Heart left ventricle (tissue), 16 donors: ENCODE results near the gene APOE. TPM values are rescaled to one million over a fixed set of nuclear protein-coding genes. Genes with fewer than 3 reads are reported as not detected.
"Not testable (repeated sequence)": the region's sequence is repeated elsewhere in the genome, so short reads cannot be mapped to it uniquely, and the experiment has no call there.

Experiments
- ATAC-seq, 4 donors: fragments of 200-7000 bp; cut with Tn5 transposase; one replicate each; pipeline ENCODE4 v1.9.1; 2020 to 2022; ENCODE audit warnings: moderate library complexity in 4 of 4, mild to moderate bottlenecking in 3 of 4, moderate number of reproducible peaks in 1 of 4
- DNase-seq, 5 donors: peaks; one replicate each; pipeline ENCODE4 v3.0.0-alpha.2; 2020
- H3K27ac ChIP-seq, 12 donors: fragments of 200-600 bp; sonication (generic) in 4 of 12; one replicate each; pipeline versions ENCODE4 v1.5.0 to v1.8.0; 2016 to 2022; ENCODE audit warnings: mild to moderate bottlenecking in 2 of 12
- H3K27me3 ChIP-seq, 9 donors: fragments of 200-600 bp; sonication (generic) in 2 of 9; one replicate each; pipeline versions ENCODE4 v1.5.1 to v1.8.0; 2016 to 2022; ENCODE audit warnings: mild to moderate bottlenecking in 3 of 9
- H3K36me3 ChIP-seq, 9 donors: fragments of 200-600 bp; sonication (generic) in 2 of 9; one replicate each; pipeline versions ENCODE4 v1.5.0 to v1.8.0; 2018 to 2022; ENCODE audit warnings: mild to moderate bottlenecking in 2 of 9
- H3K4me1 ChIP-seq, 12 donors: fragments of 200-600 bp; sonication (generic) in 4 of 12; one replicate each; pipeline versions ENCODE4 v1.5.0 to v1.8.0; 2016 to 2022; ENCODE audit warnings: mild to moderate bottlenecking in 3 of 12
- H3K4me3 ChIP-seq, 12 donors: fragments of 200-600 bp; sonication (generic) in 4 of 12; one replicate each; pipeline versions ENCODE4 v1.5.0 to v1.8.0; 2017 to 2022; ENCODE audit warnings: mild to moderate bottlenecking in 9 of 12, moderate library complexity in 4 of 12
- H3K9me3 ChIP-seq, 12 donors: fragments of 200-600 bp; sonication (generic) in 4 of 12; one replicate each; pipeline versions ENCODE4 v1.5.0 to v1.8.0; 2016 to 2022; ENCODE audit warnings: mild to moderate bottlenecking in 1 of 12
- CTCF ChIP-seq, 12 donors: fragments of 200-600 bp; sonication (generic) in 4 of 12; IDR thresholded peaks; one replicate each; pipeline versions ENCODE4 v1.5.0 to v1.8.0; 2018 to 2022; ENCODE audit warnings: antibody characterized with exemption in 12 of 12, mild to moderate bottlenecking in 5 of 12
- POLR2A ChIP-seq, 2 donors: fragments of 450-650 bp; IDR thresholded peaks; one replicate each; pipeline ENCODE4 v1.6.1; 2017; ENCODE audit warnings: antibody characterized with exemption in 2 of 2, mild to moderate bottlenecking in 2 of 2, moderate library complexity in 2 of 2
- WGBS, 4 donors: extraction: QIAGEN DNeasy Blood & Tissue Kit in 2 of 4; methylation state at CpG; one replicate each; pipeline versions ENCODE4 v1.1.5 to v1.1.7; 2013 to 2018; 5-methylcytosine and 5-hydroxymethylcytosine counted together
- intact Hi-C, 10 donors: fragments of 100-400 bp; cut with DNase I; formaldehyde crosslinking; loops; one replicate each; pipeline versions ENCODE4 v1.11.1 to v1.14.2; 2022
- polyA plus RNA-seq, 2 donors: library from polyadenylated mRNA; stranded (reverse); fragments of 200-250 nt; gene quantifications; one replicate each; pipeline ENCODE4 v1.2.3, GENCODE V29; 2013
- total RNA-seq, 9 donors: library from RNA; depleted of rRNA in 2 of 9; stranded (reverse); fragments of >200 nt in 2 of 9; fragmentation: NEBNext Ultra II Directional in 3 of 9; extraction: Animal tissue kit (Norgen Biotek cat#: 25700) in 3 of 9; gene quantifications; one replicate each; pipeline versions ENCODE4 v1.1.0 to v1.2.4, GENCODE V29; 2016 to 2023
- donor health status: ischemic (EF 13 %, LVEDD 7.1; RV severe dilation, severe dysfunction).
- donor health status: healthy with polysubstance abuse.
- donor health status: DM: no; HTN: yes; CAD: no.
- donor health status: DM: no; HTN: no; CAD: no.
- donor health status: ischemic (EF 25% LVEDD 6.9; RV normal size, moderate dysfunction).
- donor health status: ischemic (EF 25% LVEDD 5.7; RV mildly dilated, moderate dysfunction).
- donor health status: healthy.
- donor health status: DM: yes; HTN: yes; CAD: no.
- donor health status: ischemic (EF 35%, LVEDD 5.7; RV mildly dilated, moderate dysfunction).
- donor health status: nonischemic (EF 11% LVEDD 7.7; RV severe dilation, severe dysfunction).
- donor health status: DM: yes; HTN: yes; CAD: no.
- donor health status: PGD.
- donor health status: ischemic (EF 29% LVEDD 5.4; RV normal size, mild dysfunction).
- donor health status: nonischemic (EF 23%, LVEDD 6.1; RV moderate dilation, normal function).

The APOE gene
- total and polyA plus RNA-seq, 11 donors = 4.1 to 149 (median 33.2) TPM

- peaks cover 0 to under 1% (median 0%) of the 10 kb centered on the region in 9 donors for H3K27me3 ChIP-seq
- TF ChIP-seq POLR2A (IDR thresholded peaks at IDR 0.05) (no peak), CTCF (IDR thresholded peaks at IDR 0.05) (no peak)
- no peaks in the 10 kb centered on the region for H3K9me3 ChIP-seq
- intact Hi-C loops = no loop called here
- H3K4me1 ChIP-seq = peaks cover 0 to 37% (median 8%) of the 10 kb centered on the region in 12 donors
- DNase-seq = peak in 1 of 5 donors; percentile 54
- no peak overlapping the region for H3K4me3 ChIP-seq
- ATAC-seq = no peak
- H3K27ac ChIP-seq = no peak overlapping the region
- WGBS, 4 donors = 34 to 65% (median 55%) methylated on average over 6 of the region's 6 CpGs
- no peaks in the 10 kb centered on the region for H3K36me3 ChIP-seq
These were observed 7.3 kb downstream of the APOE start for GRCh38 chr19:44912854-44913253.

- H3K9me3 ChIP-seq, H3K27ac ChIP-seq, H3K27me3 ChIP-seq, DNase-seq, H3K36me3 ChIP-seq, intact Hi-C loops, ATAC-seq: not testable (repeated sequence)
- Histone ChIP-seq H3K4me3 (peak overlapping the region in 2 of 12 donors; percentile 65 to 66), H3K4me1 (peaks cover 0 to 37% (median 8%) of the 10 kb centered on the region in 12 donors)
- WGBS, 4 donors = 56 to 63% (median 60%) methylated on average over 23 of the region's 23 CpGs
These were observed 8.2 kb downstream of the APOE start for GRCh38 chr19:44913512-44914432.

GRCh38 chr19:44914433-44915206 is 9.0 kb downstream of the APOE start, which contains the start of gene APOC1:
TSS of gene APOC1 (plus strand) at chr19:44914608. CDS start at chr19:44914892, 284 bp downstream.
- H3K9me3 ChIP-seq, H3K36me3 ChIP-seq, H3K27me3 ChIP-seq, intact Hi-C loops: not testable (repeated sequence)
- DNase-seq (peak; percentile 82 to 87 (median 84)), ATAC-seq (peak; percentile 82 to 95 (median 93))
- Histone ChIP-seq H3K27ac (peak within 1 kb of the TSS in 4 of 12 donors; percentile 20 to 45 (median 27)), H3K4me3 (peak within 1 kb of the TSS; percentile 22 to 76 (median 56)), H3K4me1 (peaks cover 0 to 37% (median 8%) of the 10 kb centered on the region in 12 donors)
- WGBS, 4 donors = 5 to 10% (median 7%) methylated on average over 22 to 28 of the region's 28 CpGs

GRCh38 chr19:44924243-44924725 is 18.7 kb downstream of the APOE start:
- Histone ChIP-seq H3K27ac (peak overlapping the region in 4 of 12 donors; percentile 4 to 58 (median 20)), H3K4me1 (peaks cover 0 to 38% (median 9%) of the 10 kb centered on the region in 12 donors), H3K4me3 (no peak overlapping the region), H3K36me3 (no peaks in the 10 kb centered on the region), H3K27me3 (no peaks in the 10 kb centered on the region), H3K9me3 (no peaks in the 10 kb centered on the region)
- intact Hi-C loops = no loop called here
- DNase-seq = no peak
- no peak for TF ChIP-seq CTCF (IDR thresholded peaks at IDR 0.05)
- no peak for TF ChIP-seq POLR2A (IDR thresholded peaks at IDR 0.05)
- WGBS, 4 donors = 81 to 85% (median 83%) methylated on average over 8 of the region's 8 CpGs
- ATAC-seq = no peak
